Measurements from ENCODE around the gene IL37.

DNA sequence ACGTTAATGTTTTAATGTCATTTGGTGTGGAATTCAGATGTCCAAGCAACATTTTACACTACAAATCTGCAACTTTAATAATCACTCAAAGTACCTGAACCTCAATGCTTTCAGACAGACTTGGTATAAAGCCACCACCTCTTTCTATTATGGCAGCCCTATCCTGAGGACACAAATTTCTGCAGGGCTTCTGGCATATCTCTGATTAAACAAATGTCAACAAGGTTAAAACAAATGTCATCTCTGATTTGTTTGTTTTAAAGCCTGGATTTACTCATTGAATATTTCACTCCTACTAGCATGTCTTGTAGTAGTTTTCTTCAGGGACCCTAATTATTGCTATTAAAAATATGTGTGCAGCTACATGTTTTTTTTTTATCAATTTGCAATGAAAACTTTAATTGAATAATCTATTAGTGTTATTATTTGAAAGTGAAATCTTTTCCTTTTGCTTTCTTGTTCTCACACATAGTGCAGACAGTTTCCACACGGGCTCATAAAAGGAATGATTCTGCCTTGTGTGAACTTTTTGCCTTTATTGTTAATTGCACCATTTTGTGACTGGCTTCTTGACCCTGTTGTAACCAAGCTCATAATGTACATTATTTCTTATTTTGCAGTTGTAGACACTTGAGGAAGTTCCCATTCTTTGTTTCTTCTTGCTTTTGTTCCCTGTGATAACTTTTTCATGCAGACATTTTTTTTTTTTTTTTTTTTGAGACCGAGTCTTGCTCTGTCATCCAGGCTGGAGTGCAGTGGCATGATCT is 30.1 kb downstream of the IL37 start:
- no peak for TF ChIP-seq POLR2A (IDR thresholded peaks at IDR 0.05; ENCODE audit: low read depth, low read length)
- no peak for TF ChIP-seq POLR2AphosphoS5 (IDR thresholded peaks at IDR 0.05; ENCODE audit: low read depth, low read length)
- no peak for TF ChIP-seq TAF1 (IDR thresholded peaks at IDR 0.05; ENCODE audit: low read depth, low read length)
- no peak for TF ChIP-seq POU2F2 (IDR thresholded peaks at IDR 0.05; ENCODE audit: low read depth, low read length)
- no peak for TF ChIP-seq PAX5 (IDR thresholded peaks at IDR 0.05; ENCODE audit: insufficient read depth, low read length, severe bottlenecking)
- TF ChIP-seq SPI1 (IDR thresholded peaks at IDR 0.05; ENCODE audit: low read depth, low read length): no peak
